ENCODE results near the gene ENTPD1. TPM values are rescaled to one million over a fixed set of nuclear protein-coding genes. Genes with fewer than 3 reads are reported as not detected.

ENTPD1 gene
- total RNA-seq, 1 donor from 2014 or later = 34.5 TPM

DNA sequence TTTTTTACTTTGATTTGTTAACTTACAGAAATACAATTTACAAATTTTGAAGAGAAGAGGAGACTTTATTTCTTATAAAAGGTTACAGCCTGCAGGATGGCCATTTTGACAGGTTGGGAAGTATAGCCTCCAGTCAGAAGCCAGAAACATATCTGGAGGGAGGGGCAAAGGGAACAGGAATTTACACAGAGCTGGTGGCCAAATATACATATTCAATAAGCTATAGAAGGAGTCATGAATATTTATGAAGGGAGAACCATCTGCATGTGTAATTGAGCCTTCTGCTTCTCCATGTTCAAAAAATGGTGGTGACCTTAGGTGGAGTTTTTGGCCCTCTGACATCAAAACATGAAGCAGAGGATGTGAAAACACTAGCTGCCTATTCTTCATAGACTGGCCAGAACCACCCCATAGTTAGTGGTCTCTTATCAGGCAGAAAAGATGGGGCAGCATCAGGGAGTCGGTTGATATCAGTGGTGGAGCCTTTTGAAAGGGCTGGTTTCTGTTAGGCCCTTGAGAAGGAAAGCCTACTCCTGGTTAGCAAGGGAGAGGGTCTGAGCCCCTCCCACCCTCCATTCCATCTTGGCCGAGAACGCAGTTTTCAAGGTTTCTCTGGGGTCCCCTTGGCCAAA lies 57.2 kb downstream of the ENTPD1 start:
- H3K27me3 ChIP-seq (ENCODE audit: low read depth) = no peaks in the 10 kb centered on the region
- ATAC-seq (no peak), DNase-seq (no peak)
- no peaks in the 10 kb centered on the region for H3K36me3 ChIP-seq
- peak overlapping the region; percentile 11 for H3K27ac ChIP-seq
- no peak overlapping the region for H3K4me3 ChIP-seq
- no peaks in the 10 kb centered on the region for H3K9me3 ChIP-seq
- TF ChIP-seq, protein P1, sequence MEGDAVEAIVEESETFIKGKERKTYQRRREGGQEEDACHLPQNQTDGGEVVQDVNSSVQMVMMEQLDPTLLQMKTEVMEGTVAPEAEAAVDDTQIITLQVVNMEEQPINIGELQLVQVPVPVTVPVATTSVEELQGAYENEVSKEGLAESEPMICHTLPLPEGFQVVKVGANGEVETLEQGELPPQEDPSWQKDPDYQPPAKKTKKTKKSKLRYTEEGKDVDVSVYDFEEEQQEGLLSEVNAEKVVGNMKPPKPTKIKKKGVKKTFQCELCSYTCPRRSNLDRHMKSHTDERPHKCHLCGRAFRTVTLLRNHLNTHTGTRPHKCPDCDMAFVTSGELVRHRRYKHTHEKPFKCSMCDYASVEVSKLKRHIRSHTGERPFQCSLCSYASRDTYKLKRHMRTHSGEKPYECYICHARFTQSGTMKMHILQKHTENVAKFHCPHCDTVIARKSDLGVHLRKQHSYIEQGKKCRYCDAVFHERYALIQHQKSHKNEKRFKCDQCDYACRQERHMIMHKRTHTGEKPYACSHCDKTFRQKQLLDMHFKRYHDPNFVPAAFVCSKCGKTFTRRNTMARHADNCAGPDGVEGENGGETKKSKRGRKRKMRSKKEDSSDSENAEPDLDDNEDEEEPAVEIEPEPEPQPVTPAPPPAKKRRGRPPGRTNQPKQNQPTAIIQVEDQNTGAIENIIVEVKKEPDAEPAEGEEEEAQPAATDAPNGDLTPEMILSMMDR (IDR thresholded peaks at IDR 0.05) = no peak
- peaks cover 18% of the 10 kb centered on the region for H3K4me1 ChIP-seq
- intact Hi-C loops (cut with DNase I) = no loop called here

DNA sequence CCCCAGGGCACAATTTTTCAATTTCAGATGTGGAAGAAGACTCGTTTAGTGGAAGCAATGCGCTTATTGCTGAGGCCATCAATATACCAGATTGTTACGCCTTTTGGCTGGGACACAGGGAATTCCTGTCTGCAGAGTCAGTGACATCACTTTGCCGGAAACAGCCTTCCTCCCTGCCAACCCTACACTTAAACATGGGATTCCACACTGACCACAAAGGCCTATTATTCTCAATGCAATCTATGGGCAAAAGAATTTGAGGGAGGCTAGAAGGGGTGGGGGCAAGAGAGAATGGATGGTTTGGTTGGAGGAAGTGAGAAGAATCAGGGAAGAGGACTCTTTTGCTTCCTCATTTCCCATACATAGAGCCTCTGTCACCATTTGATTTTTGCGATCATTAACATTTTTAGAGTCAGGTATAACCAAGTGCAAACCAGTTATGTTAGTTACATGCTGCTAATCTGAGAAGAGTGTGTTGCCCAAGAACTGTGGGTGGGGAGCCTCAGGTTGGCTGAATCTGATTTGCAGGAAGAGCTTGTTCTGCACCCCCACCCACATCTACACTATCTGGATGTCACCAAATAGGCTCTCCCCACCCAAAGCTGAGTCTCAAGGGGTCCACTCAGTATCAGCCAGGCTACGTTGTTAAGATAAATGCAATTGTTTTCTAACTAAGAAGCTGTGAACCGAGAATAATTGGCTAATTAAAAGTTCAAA lies 58.2 kb downstream of the ENTPD1 start:
- peaks cover 19% of the 10 kb centered on the region for H3K4me1 ChIP-seq
- no peaks in the 10 kb centered on the region for H3K27me3 ChIP-seq (ENCODE audit: low read depth)
- TF ChIP-seq, protein P1 (IDR thresholded peaks at IDR 0.05) = no peak
- H3K4me3 ChIP-seq = no peak overlapping the region
- intact Hi-C loops (cut with DNase I) = no loop called here
- H3K27ac ChIP-seq = no peak overlapping the region
- no peaks in the 10 kb centered on the region for H3K36me3 ChIP-seq
- no peaks in the 10 kb centered on the region for H3K9me3 ChIP-seq
- ATAC-seq = peak; percentile 22 to 42
- DNase-seq = no peak

DNA sequence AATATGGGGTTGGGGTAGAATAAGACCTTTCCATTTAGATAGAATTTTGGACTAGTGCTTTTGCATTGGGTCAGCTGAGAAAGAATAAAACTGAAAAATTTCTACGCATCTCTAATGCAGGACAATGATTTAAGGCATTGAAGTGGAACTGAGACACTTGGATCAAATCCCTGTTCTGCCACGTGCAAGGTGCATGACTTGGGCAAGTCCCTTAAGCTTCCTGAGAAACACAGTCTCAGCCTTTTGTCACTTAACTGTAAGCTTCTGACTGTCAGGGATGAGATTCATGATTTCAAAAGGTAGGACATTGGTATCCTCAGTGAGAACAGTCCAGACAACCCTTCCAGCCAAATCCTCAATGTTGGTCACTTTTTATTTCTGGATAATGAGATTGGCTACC lies 59.2 kb downstream of the ENTPD1 start:
- TF ChIP-seq, protein P1 (IDR thresholded peaks at IDR 0.05) = no peak
- no peak for DNase-seq
- H3K27me3 ChIP-seq (ENCODE audit: low read depth) = no peaks in the 10 kb centered on the region
- intact Hi-C loops (cut with DNase I) = no loop called here
- no peaks in the 10 kb centered on the region for H3K36me3 ChIP-seq
- H3K4me3 ChIP-seq = no peak overlapping the region
- ATAC-seq = no peak
- H3K27ac ChIP-seq = no peak overlapping the region
- peaks cover 29% of the 10 kb centered on the region for H3K4me1 ChIP-seq
- no peaks in the 10 kb centered on the region for H3K9me3 ChIP-seq

DNA sequence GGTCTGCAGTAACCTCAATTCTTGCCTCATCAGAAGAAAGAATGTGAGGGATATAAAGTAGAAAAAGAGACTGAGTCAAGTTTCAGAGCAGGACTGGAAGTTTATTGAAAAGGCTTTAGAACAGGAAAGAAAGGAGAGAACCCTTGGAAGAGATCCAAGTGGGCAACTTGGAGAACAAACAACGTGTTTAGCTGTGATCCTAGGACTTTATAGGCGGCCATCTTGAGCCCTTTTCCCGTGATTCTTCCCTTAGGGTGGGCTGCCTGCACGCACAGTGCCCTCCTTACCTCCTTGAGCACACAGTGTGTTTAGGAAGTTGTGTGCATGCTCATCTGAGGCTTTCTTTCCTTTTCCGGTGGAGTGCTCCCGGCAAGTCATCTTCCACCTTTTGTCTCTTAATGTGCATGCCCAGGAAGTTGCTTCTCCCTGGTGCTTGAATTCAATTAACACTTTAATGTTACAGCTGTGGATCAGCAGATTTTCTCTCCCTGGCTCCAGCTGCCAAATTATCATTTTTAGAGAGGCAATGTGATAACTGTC lies 59.8 kb downstream of the ENTPD1 start:
- DNase-seq = no peak
- Histone ChIP-seq H3K27ac (no peak overlapping the region), H3K4me3 (no peak overlapping the region), H3K27me3 (ENCODE audit: low read depth) (no peaks in the 10 kb centered on the region), H3K4me1 (peaks cover 35% of the 10 kb centered on the region), H3K9me3 (no peaks in the 10 kb centered on the region), H3K36me3 (no peaks in the 10 kb centered on the region)
- TF ChIP-seq, protein P1 (IDR thresholded peaks at IDR 0.05) = no peak
- intact Hi-C loops (cut with DNase I) = no loop called here
- ATAC-seq = no peak

DNA sequence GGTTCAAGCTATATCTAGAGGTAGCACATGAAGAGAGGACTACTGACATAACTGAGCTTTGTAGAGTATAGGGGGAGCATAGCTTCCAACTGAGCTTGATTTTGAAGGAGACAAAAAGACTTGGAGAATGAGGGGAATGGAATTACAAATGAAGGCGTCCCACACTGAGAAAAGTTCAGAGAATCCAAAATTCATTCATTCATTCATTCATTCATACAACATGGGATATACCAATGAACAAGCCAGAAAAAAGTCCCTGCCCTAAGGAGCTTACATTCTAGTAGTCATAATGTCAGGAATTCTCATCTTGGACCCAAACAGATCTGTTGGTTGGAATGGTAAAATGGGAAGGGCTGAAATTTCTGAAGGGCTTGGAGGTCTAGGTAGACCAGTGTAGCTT lies 62.0 kb downstream of the ENTPD1 start:
- DNase-seq = no peak
- ATAC-seq = no peak
- Histone ChIP-seq H3K9me3 (no peaks in the 10 kb centered on the region), H3K36me3 (no peaks in the 10 kb centered on the region), H3K27me3 (ENCODE audit: low read depth) (no peaks in the 10 kb centered on the region), H3K4me3 (no peak overlapping the region), H3K4me1 (peaks cover 35% of the 10 kb centered on the region), H3K27ac (peak overlapping the region; percentile 7)
- intact Hi-C loops (cut with DNase I) = no loop called here
- TF ChIP-seq, protein P1 (IDR thresholded peaks at IDR 0.05) = no peak
